Fibroblast of skin of right biceps (primary cell): ENCODE measurements around the gene MAP4K3.

Experiments
- DNase-seq: peaks from one replicate; pipeline ENCODE4 v3.0.0-alpha.2; 2013

The MAP4K3 gene

DNA sequence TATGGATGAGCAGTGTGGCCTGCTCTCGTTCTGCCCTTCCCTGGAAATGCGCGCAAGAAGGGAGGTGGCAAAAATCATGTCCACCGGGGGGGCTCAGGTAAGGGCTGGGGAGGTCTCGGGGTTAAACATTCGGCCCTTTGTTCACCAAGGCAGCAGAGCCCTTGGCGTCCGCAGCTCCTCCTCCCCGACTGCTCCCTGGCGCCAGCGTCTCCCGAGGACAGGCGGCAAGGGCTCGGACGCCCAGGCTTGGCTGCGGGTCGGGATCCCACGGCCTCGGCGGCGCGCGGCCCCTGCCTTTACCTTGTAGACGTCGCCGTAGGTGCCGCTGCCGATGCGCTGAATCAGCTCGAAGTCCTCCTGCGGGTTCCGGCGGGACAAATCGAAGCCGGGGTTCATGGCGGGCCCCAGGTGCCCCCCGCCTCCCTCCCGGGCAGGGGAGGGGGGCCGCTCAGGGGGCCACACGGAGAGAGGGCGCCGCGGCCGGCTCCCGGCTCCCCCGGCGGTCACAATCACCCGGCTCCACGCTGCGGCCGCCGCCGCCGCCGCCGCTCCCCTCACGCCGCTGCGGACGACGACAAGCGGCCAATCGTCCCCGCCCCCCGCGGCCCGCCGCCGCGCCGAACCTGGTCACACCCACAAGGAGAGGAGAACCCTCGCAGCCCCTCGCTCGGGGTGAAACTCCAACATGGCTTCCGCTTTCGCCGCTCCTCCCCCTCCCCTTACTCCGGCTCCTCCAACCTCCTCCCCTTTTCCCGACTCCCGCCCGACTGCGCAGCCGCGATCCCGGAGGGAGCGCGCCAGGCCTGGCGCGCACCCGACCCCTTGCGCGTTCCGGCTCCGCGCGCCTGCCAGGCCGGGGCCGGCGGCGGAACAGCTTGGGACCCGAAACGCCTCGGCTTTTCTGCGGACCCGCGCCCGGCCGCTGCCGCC lies at the start of gene MAP4K3:
TSS of gene MAP4K3 (minus strand) at position 694 of the 930 bp plus-strand sequence. CDS start at position 396, 298 bp downstream.
- peak; percentile 96 for DNase-seq

DNA sequence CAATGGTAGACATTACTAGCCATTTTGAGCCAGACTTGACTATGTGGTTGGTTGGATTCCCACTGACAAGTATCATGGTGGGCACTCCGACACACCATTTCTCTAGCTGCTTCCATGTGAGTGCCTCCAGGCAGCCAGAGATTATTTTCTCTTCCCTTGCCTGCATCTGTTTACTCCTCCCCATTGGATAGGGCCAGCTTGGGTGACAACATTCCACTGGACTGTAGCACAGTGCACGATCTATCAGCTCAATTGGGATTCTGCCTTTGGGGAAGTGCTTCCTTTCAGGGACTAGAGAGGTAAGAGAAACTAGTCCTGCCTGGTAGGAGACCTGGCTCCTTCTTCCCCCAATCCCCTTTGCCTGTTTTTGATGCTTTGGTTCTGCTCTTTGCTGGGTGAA lies 49.0 kb upstream of the MAP4K3 start:
- DNase-seq = no peak

DNA sequence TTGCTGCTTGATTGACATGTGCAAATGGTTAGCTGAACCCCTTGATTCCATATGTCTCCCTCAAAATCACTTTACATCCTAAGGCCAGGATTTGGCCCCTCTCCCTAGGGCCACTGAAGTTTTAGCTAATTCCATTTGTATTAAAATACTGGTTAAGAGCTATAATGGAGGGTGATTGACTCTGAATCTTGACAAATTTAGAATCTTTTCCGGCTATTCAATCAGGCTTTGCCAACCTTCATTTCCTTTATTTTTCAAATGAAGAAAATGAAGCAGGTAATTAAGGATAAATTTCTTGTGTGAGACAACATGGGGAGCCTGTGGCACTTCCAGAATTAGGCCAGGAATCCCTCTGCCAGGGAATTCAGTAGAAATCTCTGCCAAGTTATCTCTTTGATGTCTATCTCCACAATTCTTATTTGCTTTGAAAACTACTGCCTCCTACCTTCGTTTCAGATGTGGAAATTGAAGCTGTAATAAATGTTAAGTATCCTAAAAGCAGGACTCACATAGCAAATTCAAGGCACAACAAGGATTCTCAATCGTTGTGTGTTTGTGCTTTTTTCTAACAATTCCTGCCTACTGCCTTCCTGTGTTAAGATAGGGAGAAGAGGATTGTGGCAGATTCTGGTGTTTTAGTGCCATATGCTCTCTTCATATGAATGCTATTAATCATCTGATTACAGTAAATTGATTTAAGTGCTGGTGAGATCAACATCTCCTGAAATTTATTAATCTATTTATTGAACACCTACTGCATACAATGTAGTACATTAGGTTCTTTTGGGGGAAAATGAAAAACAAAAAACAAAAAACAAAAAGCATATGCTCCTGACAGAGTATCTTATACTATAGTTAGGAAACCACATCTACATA lies 47.8 kb upstream of the MAP4K3 start:
- DNase-seq = no peak

DNA sequence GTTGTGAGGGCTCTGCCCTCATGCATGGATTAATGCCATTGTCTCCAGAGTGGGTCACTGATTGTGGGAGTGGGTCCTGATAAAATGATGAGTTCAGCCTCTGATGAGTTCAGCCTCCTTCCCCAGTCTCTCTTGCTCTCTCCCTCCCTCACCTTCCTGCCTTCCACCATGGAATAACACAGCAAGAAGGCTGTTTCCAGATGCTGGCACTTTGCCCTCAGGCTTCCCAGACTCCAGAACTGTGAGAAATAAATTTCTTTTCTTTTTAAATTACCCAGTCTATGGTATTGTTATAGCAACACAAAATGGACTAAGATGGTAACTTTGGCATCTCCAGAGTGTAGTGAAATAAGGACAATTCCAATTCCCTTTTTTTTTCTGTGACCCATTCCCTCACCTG lies 47.1 kb upstream of the MAP4K3 start:
- DNase-seq = peak; percentile 22

DNA sequence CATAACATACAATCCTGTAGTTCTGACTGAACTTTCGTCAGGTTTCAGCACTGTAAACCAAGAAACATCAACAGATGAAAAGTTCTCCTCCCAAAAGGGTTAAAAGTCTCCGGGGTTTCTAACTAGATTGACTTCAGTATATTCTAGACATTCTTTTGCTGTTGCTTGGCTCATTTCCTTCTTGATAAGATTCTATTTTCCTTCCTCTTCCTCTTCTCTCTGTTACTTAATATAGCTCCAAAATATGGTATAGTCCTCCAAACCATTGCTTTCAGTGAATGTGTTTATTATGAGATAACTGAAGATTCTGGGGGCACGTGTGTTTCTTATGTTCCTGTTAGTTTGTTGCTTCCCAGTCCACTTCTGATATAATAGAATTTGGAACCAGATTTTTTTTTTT lies 46.4 kb upstream of the MAP4K3 start:
- no peak for DNase-seq

DNA sequence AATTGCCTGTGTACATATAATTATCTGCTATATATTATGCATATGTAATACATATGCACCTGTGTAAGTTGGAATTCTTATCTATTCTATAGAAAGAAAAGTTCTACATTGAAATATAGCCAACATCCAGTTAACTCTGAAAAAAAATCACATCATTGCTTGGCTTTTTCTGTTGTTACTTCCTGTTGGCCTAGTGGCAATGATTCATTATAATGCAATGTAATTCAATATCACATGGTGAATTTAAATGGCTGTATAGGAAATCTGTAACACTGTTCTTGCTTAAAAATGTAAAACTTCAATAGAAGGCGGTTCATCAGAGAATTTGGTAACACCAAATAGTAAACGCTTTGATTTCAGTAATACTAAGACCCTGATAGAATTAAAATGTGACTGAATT lies 44.5 kb upstream of the MAP4K3 start:
- peak; percentile 71 for DNase-seq

DNA sequence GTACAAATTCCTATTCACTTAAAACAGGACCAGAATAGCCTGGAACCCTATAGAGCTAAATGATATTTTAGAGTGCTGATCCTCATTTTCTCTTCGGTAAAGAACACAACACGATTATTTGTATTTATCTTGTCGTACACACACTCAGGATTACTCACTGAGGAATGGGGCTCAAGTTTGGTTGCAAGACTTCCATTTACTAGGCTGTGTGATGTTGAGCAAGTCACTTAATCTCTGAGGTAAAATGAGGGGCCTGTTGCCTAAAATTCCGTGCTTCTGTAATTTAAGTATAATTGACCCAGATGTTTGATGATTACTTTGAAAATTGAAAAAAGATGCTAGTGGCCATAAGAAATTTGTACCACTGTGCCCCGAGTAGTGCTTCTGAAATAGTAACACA lies 42.6 kb upstream of the MAP4K3 start:
- no peak for DNase-seq

DNA sequence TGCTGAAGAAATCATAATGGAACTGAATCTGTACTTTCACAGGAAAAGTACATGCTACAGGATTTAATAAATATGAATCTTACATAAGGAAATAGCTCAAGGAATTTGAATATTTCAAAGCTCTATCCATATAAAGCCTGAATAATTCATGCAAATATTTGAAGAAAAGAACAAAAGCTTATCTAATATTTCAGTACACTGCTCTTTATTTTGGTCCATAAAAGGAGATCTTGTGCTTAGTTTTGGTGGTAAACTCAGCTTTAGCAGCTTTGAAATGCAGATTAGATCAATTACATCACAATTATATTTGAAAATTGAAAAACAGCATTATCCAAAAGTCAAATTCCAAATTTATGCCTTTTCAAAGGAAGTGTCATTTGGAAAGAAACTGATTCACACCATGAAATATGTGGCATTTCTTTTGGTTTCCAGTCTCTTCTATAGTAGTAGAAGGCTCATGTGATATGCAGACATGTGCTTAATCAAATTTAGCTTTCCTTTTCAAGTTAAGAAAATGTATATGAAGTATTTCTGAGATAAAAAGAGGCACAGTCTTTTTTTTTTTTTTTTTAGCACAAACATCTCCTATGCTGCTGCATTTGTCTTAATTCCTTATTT lies 42.1 kb upstream of the MAP4K3 start:
- DNase-seq = no peak

DNA sequence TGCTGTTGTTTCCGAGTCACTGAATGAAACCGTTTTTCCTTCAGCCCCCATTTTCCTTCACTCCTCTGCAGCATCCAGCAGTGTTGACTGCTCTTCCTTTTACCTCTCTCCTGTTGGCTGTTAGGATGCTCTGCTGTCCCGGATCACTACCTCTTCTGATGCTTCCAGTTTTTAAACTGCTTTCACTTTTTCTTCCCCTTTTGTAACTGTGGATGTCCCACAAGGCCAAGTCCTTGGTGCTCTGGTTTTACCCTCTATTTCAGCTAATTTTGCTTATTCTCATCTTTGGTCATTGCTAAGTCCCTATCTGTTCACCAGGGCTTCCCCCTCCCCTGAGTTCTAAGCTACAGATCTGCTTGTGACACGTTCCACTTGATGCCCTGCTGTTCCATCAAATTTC lies 39.4 kb upstream of the MAP4K3 start:
- DNase-seq = no peak

DNA sequence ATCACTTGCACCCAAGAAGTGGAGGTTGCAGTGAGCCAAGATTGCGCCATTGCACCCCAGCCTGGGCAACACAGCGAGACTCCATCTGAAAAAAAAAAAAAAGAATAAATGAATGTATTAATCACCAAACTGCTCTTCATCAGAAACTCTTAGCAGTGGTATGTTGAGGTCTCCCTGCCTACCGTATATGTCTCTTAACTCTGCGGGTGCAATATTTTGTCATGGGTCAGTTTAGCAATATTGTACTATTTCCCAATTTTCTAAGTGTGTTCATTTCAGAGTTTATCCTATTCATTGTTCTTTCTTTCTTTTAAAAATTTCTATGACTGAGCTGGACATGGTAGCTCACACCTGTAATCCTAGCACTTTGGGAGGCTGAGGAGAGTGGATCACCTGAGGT lies 37.9 kb upstream of the MAP4K3 start:
- DNase-seq = no peak

DNA sequence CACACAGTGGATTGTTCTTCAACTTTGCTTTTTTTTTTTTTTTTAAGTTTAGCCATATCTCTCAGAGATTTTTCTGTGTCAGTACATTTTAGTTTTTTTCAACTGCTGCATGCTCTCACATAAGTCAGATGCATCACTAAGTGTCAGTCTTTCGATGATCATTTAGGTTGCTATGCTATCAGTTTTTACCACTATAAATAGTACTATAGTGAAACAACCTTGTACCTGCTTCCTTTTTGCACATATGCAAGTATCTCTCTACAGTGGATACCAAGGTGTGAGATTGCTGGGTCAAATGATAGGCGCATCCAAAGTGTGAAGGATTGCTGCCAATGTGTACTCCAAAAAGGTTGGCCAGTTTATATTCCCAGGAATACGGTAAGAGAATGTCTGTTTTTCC lies 33.5 kb upstream of the MAP4K3 start:
- DNase-seq = no peak

DNA sequence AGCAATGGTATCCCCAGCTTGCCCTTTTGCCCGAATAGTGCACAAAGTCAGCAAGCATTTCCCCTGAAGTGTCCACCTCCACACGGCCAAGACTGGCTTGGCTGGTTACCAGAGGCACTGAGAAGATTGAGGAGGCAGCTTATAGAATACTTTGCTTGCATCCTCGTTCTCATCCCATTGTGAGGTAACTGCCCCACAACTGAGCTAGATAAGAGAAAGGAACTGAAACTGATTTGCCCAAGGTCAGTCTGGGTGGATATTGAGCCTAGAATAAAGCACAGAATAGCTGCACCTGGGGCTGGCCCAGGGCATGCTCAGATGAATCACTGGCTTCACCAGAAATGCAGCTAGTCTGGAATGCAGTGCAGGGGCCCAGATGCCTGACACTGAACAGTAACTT lies 32.7 kb upstream of the MAP4K3 start:
- DNase-seq = peak; percentile 65

DNA sequence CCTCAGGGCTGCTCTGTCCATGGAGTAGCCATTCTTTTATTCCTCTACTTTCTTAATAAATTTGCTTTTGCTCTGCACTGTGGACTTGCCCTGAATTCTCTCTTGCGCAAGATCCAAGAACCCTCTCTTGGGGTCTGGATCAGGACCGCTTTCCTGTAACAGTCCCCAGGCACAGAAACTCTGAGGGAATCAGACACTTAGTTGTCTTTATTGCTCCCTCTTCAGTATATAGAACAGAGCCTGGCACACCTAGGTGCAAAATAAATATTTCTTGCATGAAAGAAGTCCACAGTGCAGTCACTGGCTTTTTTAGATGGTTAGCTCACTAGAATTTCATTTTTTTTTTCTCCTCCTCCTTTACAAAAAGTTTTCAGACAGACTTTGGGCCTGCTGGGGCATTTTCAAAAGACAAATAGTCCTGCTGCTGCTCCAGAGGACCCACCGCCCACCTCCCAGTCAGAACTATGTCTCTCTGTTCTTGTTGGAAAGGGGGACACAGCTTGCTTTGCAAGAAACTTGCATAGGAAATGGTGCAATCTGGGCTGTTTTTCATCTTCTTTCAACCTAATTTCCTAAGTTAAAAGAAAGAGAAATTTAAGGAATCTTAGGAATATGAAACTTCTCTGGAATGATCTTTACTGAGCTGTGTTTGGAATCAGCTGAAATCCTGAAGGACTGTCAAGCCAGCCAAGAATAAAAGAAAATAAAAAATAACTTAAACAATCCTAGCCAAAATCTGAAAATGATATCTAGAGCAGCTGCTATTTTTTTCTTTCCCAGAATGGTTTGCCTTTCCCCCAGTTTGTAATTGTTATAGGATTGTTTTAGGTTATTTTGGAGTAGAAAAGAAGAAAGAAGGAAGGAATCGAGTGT lies 31.7 kb upstream of the MAP4K3 start:
- DNase-seq = peak; percentile 67

DNA sequence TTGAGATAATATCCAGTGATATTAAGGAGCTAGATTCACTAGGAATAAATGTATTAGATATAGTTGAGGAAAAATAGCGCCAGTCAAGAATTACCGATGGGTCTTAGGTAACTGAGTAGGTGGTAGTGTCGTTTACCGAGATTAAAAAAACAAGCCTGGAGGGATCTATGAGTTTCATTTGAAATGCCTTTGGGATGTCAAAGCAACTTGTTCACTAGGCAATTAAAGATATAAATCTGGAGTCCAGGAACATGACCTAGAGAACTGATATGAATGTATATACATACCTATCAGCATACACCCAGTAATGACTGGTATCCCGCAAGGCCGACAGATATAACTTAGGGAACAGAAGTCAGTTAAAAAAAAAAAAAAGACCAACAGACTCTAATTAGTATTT lies 29.2 kb upstream of the MAP4K3 start:
- no peak for DNase-seq

DNA sequence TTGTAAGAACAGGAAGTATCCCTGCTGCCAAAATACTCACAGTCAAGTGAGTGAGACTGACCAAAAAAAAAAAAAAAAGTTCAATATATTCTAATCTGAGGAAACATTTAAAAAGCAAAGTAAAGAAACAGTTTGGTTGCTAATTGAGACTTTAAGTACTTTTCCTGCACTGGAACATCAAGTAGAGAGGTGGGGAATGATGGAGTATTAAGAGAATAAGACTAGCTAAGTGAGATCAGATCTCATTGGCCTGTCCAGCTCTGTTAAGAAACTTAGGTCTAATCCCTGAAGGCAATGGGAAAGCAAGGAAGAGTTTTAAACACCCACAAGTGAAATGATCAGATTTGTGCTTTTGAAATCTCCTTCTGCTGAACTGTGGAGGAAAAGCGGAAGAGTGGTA lies 27.8 kb upstream of the MAP4K3 start:
- no peak for DNase-seq

DNA sequence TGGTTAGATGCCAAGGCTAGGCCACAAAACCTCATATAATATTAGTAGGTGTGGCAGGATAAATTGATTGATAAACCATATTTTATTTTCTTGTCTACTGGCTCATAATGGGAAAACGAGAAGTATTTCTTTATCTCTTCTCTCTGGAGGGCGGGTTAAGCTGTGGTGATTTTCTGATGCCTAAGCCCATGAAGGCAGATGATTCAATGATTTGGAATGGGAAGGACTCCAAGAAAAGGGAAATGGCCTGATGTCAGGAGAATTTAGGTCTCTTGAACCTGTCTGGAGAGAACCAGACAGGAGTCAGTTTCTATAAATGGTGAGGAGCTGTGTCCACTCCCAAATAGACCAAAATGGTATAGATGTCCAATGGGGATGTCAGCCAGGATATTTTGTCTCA lies 18.7 kb upstream of the MAP4K3 start:
- peak; percentile 60 for DNase-seq

DNA sequence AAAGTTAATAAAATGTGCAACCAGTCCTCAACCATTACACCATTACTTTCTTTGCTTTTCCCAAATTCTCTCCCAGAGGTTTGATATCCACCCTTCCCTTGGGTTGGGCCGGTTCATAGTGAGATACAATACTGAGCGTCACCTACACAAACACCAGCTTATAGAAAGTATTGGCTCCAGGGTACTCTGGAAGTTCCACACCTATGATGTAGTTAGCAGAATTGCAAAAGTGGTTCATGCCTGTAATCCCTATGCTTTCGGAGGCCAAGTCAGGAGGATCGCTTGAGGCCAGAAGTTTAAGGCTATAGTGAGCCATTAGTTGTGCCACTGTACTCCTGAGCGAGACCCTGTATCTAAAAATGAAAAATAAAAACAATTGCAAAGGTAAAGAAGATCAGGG lies 15.3 kb upstream of the MAP4K3 start:
- DNase-seq = no peak

DNA sequence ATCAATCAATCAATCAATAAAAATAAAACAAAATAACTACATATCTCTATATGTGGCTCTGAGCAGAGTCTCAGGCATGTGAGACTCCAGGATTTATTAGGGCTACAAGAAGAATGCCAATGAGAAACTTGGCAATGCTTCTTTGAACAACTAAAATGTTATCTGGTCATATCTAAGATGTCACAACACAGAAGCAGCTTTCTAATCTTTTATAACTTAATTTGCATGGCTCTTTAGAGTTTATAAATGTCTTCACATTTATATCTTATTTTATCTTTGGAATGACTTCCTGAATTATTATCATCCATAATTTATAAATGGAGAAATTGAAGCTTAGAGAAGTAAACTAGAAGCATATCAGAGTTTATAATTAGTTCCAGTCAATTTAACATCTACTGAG lies 14.9 kb upstream of the MAP4K3 start:
- DNase-seq = no peak

DNA sequence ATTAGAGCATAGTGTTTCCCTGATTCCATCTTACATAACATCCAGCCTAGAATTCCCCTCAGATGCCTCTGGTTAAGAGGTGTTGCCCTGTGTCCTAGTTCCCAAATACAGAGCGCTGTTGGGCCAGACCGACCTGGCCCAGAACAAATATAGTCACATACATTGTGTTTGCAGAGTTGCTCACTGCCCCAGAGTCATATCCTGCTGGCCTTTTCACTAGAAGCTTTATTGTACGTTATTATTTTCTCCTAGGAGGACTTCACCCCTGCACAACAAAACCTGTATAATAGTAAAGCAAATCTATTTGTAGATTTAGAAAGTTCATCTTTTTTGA lies 11.1 kb upstream of the MAP4K3 start:
- DNase-seq = no peak

DNA sequence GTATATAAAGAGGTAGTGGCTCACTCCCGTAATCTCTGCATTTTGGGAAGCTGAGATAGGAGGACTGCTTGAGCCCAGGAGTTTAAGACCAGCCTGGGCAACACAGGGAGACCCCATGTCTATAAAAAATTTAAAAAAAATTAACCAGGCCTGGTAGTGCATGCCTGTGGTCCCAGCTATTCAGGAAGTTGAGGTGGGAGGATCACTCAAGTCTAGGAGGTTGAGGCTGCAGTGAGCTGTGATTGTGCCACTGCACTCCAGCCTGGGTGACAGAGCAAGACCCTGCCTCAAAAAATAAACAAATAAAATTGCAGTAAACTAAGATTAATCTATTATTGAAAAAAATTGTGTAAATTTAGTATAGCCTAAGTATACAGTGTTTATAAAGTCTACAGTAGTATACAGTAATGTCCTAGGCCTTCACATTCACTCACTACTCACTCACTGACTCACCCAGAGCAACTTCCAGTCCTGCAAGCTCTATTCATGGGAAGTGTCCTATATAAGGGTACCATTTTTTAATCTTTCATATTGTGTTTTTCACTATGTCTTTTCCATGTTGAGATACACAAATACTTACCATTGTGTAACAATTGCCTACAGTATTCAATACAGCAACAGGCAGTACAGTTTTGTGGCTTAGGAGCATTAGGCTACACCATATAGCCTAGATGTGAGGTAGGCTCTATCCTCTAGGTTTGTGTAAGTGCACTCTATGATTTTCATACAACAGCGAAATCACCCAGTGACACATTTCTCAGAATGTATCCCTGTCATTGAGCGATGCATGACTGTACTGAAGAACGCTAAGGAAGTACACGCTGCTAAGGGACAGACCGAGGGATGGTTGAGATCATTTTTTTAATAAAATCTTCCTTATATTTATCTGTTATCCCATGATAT lies 10.4 kb upstream of the MAP4K3 start:
- DNase-seq = no peak

DNA sequence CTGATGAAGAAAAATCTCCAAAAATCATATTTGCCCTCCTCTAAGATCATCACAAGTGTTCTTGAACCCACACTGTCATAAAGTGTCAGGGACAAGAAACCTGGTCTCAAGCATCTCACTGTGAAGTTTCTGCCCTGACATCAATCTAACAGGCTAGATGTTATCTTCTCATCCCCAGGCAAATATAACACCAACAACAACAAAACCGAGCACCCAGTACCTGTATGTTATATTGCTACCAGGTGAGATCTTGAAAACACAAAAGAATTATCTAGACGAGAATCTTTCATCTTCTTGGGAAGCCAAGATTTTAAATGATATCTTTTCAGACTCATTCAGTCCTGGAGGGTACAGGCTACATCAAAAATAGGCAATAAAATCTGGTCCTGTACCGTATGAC lies 8.8 kb upstream of the MAP4K3 start:
- DNase-seq = no peak

DNA sequence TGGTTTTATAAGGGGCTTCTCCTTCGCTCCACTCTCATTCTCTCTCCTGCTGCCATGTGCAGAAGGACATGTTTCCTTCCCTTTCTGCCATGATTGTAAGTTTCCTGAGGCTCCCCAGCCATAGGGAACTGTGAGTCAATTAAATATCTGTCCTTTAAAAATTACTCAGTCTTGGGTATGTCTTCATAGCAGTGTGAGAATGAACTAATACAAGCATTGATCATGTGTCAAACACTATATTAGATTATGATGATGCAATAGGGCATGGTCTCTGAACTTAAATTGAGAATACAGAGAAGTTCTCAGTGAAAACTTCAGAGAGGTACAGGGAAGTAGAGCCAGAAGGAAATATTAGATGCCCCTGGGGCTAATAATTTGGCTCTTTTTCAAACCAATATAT lies 5.9 kb upstream of the MAP4K3 start:
- no peak for DNase-seq
